H1 (cell line): ENCODE measurements around the gene ILF3. TPM values are rescaled to one million over a fixed set of nuclear protein-coding genes. Genes with fewer than 3 reads are reported as not detected.

Source experiments
- CHD1 ChIP-seq: IDR thresholded peaks from 2 replicates; pipeline ENCODE4 v1.6.1; 2012; ENCODE audit warnings: low read depth, low read length, improper control_type of control experiment
- HDAC2 ChIP-seq, 2 experiments: fragments of 300-600 bp in 1 of 2; sonication (generic) in 1 of 2; IDR thresholded peaks; 2 replicates each; pipeline ENCODE4 v1.6.1; 2011 to 2012; ENCODE audit warnings: low read depth in 2 of 2, low read length in 2 of 2, mild to moderate bottlenecking in 2 of 2, moderate library complexity in 2 of 2, borderline replicate concordance in 1 of 2, inconsistent platforms in 1 of 2
- KDM1A ChIP-seq: fragments of 200-600, 300-600 bp; sonication (generic); IDR thresholded peaks from 2 replicates; pipeline ENCODE4 v1.7.1; 2016; ENCODE audit warnings: mild to moderate bottlenecking, low read length, borderline replicate concordance
- RAD21 ChIP-seq, 2 experiments: IDR thresholded peaks in 1 of 2; conservative IDR thresholded peaks in 1 of 2; 2 replicates each; pipeline ENCODE4 v1.6.1; 2011; ENCODE audit warnings: low read depth in 2 of 2, low read length in 2 of 2, improper control_type of control experiment in 1 of 2, inconsistent platforms in 1 of 2, mild to moderate bottlenecking in 1 of 2, moderate library complexity in 1 of 2
- SP1 ChIP-seq: IDR thresholded peaks from 2 replicates; pipeline ENCODE4 v1.6.1; 2011; ENCODE audit warnings: low read depth, low read length
- TAF7 ChIP-seq: optimal IDR thresholded peaks from 2 replicates; pipeline ENCODE3; 2011; ENCODE audit warnings: low read depth, mild to moderate bottlenecking, inconsistent platforms, low read length, moderate library complexity, borderline replicate concordance
- TEAD4 ChIP-seq: IDR thresholded peaks from 2 replicates; pipeline ENCODE4 v1.6.1; 2012; ENCODE audit warnings: low read depth, low read length, inconsistent platforms, mixed read lengths
- polyA plus RNA-seq, 7 experiments: library from polyadenylated mRNA; depleted of rRNA in 3 of 7; stranded (reverse) in 5 of 7; unstranded in 2 of 7; fragments of >200 nt in 5 of 7; fragments of 200-250 nt in 2 of 7; gene quantifications; 1 replicate in 5 of 7; 2 replicates in 1 of 7; 4 replicates in 1 of 7; pipeline versions ENCODE4 v1.2.1 to v1.2.3, GENCODE V29; 2011 to 2013; ENCODE audit warnings: missing spikeins in 2 of 7, mixed read lengths in 2 of 7
- total RNA-seq: library from RNA; stranded (reverse); fragmentation: NEBNext Ultra II Directional; extraction: Animal tissue kit (Norgen Biotek cat#: 25700); gene quantifications from 2 replicates; pipeline ENCODE4 v1.2.1, GENCODE V29; 2021

ILF3 gene
- total and polyA plus RNA-seq, 2 of the 8 experiments (the other 6 are each of a cell fraction or from before 2014, with no cell fraction given) = 291 to 695 TPM

- TF ChIP-seq TEAD4 (no peak), SP1 (no peak), RAD21 (IDR thresholded peaks at IDR 0.05 in 1 of 2, conservative IDR thresholded peaks at IDR 0.05 in 1 of 2; ENCODE audit: low read depth in 2 of 2, low read length in 2 of 2) (no peak), KDM1A (no peak), CHD1 (no peak), HDAC2 (IDR thresholded peaks at IDR 0.05; ENCODE audit: borderline replicate concordance in 1 of 2, low read depth in 2 of 2, low read length in 2 of 2) (no peak), TAF7 (no peak)
Observed at GRCh38 chr19:10631874-10632273, 22.3 kb upstream of the ILF3 start (continued).
